Germinal center (tissue), 1 donor: ENCODE data around the gene SCYGR6.

Source experiments
- DNase-seq: peaks from one replicate; pipeline ENCODE4 v3.0.0; 2012; ENCODE audit warnings: mixed read lengths, low spot score

SCYGR6 gene

GRCh38 chr2:227713291-227713690 is 11.3 kb downstream of the SCYGR6 start:
- DNase-seq = no peak

- no peak for DNase-seq
Measured at GRCh38 chr2:227710986-227711385, 13.6 kb downstream of the SCYGR6 start.

GRCh38 chr2:227707390-227707789 is 17.2 kb downstream of the SCYGR6 start:
- no peak for DNase-seq

- no peak for DNase-seq
Measured at GRCh38 chr2:227706859-227707258, 17.7 kb downstream of the SCYGR6 start.

GRCh38 chr2:227703961-227704360 is 20.6 kb downstream of the SCYGR6 start:
- no peak for DNase-seq

GRCh38 chr2:227703280-227703732 is 21.3 kb downstream of the SCYGR6 start:
- no peak for DNase-seq

GRCh38 chr2:227701556-227701955 is 23.0 kb downstream of the SCYGR6 start:
- no peak for DNase-seq

GRCh38 chr2:227696990-227697679 is 27.4 kb downstream of the SCYGR6 start:
- no peak for DNase-seq

GRCh38 chr2:227687189-227687588 is 37.4 kb downstream of the SCYGR6 start:
- DNase-seq = no peak

GRCh38 chr2:227684258-227684657 is 40.3 kb downstream of the SCYGR6 start:
- DNase-seq = no peak

GRCh38 chr2:227677928-227678327 is 46.6 kb downstream of the SCYGR6 start:
- DNase-seq = no peak

GRCh38 chr2:227674485-227674884 is 50.1 kb downstream of the SCYGR6 start:
- DNase-seq = no peak
